Activated B cell treated with CpG ODN at 0.5 μM for 24 hours (primary cell): ENCODE results near the gene MYO5B. TPM values are rescaled to one million over a fixed set of nuclear protein-coding genes. Genes with fewer than 3 reads are reported as not detected.

Source experiments
- ATAC-seq: fragments of 200-7000 bp; cut with Tn5 transposase; one replicate; pipeline ENCODE4 v1.10.0; 2021; ENCODE audit warnings: low read depth, mild to moderate bottlenecking, moderate library complexity
- CTCF ChIA-PET: fragments of 350-600 bp; sonication (Branson Sonifier 250); formaldehyde crosslinking; loops from one replicate; lab custom pipeline; 2021; ENCODE audit warnings: antibody characterized with exemption; lab: Charles Lee
- POLR2A ChIA-PET: fragments of 350-600 bp; sonication (Branson Sonifier 250); formaldehyde crosslinking; loops from one replicate; lab custom pipeline; 2021; ENCODE audit warnings: antibody characterized with exemption; lab: Charles Lee
- DNase-seq: peaks from one replicate; pipeline ENCODE4 v3.0.0; 2022
- H3K27ac Mint-ChIP-seq: one replicate; pipeline ENCODE4 v1.8.0; 2020; ENCODE audit warnings: mixed read lengths
- H3K27me3 Mint-ChIP-seq: one replicate; pipeline ENCODE4 v1.8.0; 2021; ENCODE audit warnings: mixed read lengths
- H3K36me3 Mint-ChIP-seq: one replicate; pipeline ENCODE4 v1.8.0; 2021; ENCODE audit warnings: low read depth, mixed read lengths
- H3K4me1 Mint-ChIP-seq: one replicate; pipeline ENCODE4 v1.8.0; 2021; ENCODE audit warnings: mixed read lengths
- H3K4me3 Mint-ChIP-seq: one replicate; pipeline ENCODE4 v1.8.0; 2020; ENCODE audit warnings: mild to moderate bottlenecking, mixed read lengths
- H3K9me3 Mint-ChIP-seq: one replicate; pipeline ENCODE4 v1.8.0; 2020; ENCODE audit warnings: mixed read lengths
- intact Hi-C: fragments of 100-400 bp; cut with micrococcal nuclease; formaldehyde crosslinking; loops from one replicate; pipeline ENCODE4 v1.15.1; 2024
- total RNA-seq: library from RNA; stranded (reverse); gene quantifications from 2 replicates; pipeline ENCODE4 v1.2.3, GENCODE V29; 2022
- TF ChIP-seq, protein P1 (sequence below): fragments of 200-600 bp; IDR thresholded peaks from one replicate; pipeline ENCODE4 v1.8.0; 2022; ENCODE audit warnings: antibody characterized with exemption, mild to moderate bottlenecking

Gene MYO5B
- total RNA-seq, 1 donor from 2014 or later: 0.49 TPM

DNA sequence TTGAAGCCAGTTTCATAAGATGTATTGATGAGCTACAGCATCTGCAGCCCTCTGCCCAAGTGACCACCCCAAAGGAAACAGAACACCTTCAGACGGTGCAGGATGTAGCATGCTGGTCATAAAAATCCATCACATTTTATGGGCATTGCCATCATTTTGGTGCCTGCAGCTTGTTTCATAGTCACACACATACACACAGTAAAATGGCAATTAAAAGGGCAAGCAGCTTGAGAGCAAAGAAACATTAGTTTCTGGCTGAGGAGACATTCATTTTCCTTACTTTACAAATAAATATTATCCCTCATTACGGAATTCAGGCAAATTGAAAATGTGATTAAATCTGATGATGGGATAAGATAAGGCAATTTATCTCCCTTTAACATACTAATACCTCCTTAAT is 13.4 kb downstream of the MYO5B start:
- Mint-ChIP-seq H3K36me3 (no peaks in the 10 kb centered on the region), H3K4me1 (no peaks in the 10 kb centered on the region)
- POLR2A ChIA-PET: no interaction called here

DNA sequence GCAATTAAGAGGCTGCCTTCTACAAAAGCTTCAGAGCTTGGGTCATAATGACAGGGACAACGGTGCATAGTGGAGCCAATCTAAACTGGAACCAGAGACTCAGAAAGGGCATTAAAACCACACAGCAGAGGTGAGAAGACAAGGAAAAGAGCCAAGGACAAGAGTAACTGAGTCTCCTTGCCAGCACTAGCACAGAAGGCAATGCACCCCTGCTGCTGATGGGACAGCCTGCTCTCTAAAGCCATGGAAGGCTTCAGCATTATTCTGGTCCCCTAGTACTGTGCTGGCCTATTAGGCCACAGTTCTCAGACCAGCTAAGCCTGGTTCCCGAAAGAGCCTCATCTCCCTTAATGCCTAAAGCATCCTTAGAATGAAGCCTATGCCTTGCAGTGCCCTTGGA is 15.5 kb downstream of the MYO5B start:
- peaks cover 37% of the 10 kb centered on the region for H3K27me3 Mint-ChIP-seq
- CTCF ChIA-PET: no interaction called here

More for the DNA sequence above, 13.4 kb downstream of the MYO5B start:
- TF ChIP-seq, protein P1, sequence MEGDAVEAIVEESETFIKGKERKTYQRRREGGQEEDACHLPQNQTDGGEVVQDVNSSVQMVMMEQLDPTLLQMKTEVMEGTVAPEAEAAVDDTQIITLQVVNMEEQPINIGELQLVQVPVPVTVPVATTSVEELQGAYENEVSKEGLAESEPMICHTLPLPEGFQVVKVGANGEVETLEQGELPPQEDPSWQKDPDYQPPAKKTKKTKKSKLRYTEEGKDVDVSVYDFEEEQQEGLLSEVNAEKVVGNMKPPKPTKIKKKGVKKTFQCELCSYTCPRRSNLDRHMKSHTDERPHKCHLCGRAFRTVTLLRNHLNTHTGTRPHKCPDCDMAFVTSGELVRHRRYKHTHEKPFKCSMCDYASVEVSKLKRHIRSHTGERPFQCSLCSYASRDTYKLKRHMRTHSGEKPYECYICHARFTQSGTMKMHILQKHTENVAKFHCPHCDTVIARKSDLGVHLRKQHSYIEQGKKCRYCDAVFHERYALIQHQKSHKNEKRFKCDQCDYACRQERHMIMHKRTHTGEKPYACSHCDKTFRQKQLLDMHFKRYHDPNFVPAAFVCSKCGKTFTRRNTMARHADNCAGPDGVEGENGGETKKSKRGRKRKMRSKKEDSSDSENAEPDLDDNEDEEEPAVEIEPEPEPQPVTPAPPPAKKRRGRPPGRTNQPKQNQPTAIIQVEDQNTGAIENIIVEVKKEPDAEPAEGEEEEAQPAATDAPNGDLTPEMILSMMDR: no peak
- Mint-ChIP-seq H3K27me3 (peaks cover 32% of the 10 kb centered on the region), H3K4me3 (no peak overlapping the region), H3K9me3 (no peaks in the 10 kb centered on the region), H3K27ac (no peak overlapping the region)
- CTCF ChIA-PET: no interaction called here
- DNase-seq (no peak), ATAC-seq (no peak)
- intact Hi-C loops: no loop called here

DNA sequence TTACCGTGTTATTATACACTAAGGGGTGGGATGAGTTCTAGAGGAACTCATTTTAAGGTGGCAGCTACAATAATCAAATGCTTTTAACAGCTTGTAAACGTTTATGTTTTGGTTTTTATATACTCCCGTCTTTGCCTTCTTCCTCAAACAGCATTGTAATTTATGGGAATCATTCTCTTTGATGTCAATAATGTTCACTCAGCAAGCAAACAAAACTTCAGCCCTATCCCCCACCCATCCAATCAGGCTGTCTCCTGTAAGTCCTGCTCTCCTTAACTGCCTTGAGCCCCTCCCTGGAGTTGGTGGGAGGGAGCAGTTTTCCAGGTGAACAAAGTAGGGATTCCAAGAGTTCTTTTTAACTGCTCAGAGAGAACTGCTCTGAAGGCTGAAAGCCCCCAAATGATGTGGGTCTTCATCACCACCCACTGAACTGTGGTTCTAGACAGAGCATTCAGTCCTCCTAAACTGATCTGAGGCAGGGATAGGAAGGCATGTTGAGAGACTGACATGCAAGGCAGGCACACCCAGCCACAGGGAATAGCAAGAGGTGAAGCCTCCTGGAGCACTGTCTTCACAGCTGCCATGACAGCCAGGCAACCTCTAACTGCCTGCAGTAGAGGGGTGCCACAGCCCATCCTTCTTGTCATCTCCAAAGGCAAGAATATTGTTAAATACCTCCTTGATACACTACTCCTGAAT is 17.5 kb downstream of the MYO5B start:
- TF ChIP-seq, protein P1: no peak
- POLR2A ChIA-PET: no interaction called here
- CTCF ChIA-PET: no interaction called here
- Mint-ChIP-seq H3K36me3 (no peaks in the 10 kb centered on the region), H3K4me1 (no peaks in the 10 kb centered on the region), H3K9me3 (peaks cover 3% of the 10 kb centered on the region), H3K27ac (no peak overlapping the region), H3K27me3 (peaks cover 30% of the 10 kb centered on the region), H3K4me3 (no peak overlapping the region)
- intact Hi-C loops: no loop called here
- no peak for DNase-seq
- ATAC-seq: no peak

More for the DNA sequence above, 15.5 kb downstream of the MYO5B start:
- intact Hi-C loops: no loop called here
- TF ChIP-seq, protein P1: no peak
- H3K36me3 Mint-ChIP-seq: no peaks in the 10 kb centered on the region
- ATAC-seq (no peak), DNase-seq (no peak)
- no peaks in the 10 kb centered on the region for H3K4me1 Mint-ChIP-seq
- no peaks in the 10 kb centered on the region for H3K9me3 Mint-ChIP-seq
- no peak overlapping the region for H3K4me3 Mint-ChIP-seq
- H3K27ac Mint-ChIP-seq: no peak overlapping the region
- POLR2A ChIA-PET: no interaction called here

DNA sequence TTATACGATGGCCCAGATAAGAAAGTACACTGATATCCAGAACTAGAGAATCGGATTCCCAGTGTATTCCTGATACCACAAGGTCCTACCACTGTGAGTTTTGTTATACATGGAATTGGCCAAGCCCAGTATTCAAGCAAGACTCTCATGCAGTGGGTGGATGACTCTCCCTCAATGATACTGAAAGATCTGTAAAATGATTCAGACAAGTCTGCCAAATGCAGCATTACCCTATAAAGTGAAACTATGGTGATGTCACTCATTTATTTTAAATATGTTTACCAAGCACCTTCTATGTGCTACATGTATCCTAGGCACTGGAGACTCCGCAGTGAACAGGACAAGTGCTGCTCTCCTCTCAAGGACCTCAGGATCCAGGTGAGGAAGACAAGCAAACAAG is 22.6 kb downstream of the MYO5B start:
- Mint-ChIP-seq H3K36me3 (no peaks in the 10 kb centered on the region), H3K4me3 (no peak overlapping the region), H3K27me3 (peaks cover 31% of the 10 kb centered on the region), H3K27ac (no peak overlapping the region), H3K9me3 (peaks cover 3% of the 10 kb centered on the region), H3K4me1 (no peaks in the 10 kb centered on the region)
- TF ChIP-seq, protein P1: no peak
- DNase-seq (no peak), ATAC-seq (no peak)
- POLR2A ChIA-PET: no interaction called here
- CTCF ChIA-PET: no interaction called here
- intact Hi-C loops: no loop called here

DNA sequence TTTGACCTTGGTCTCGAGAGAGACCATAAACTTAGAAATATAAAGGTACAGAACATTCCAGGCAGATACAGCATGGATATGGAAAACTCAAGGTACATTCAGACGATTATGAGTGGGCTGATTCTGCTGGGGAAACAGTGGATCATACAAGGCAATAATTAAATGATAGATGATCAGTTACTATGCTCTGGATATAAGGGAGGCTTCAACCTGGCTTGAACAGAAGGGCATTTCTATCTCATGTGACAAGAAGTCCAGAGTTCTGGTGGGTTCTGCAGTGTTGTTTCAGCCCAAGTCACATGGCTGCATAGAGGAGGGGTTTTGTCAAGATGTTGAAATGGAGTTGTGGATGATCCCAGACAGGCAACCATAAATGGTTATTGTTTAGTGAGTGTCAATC is 23.5 kb downstream of the MYO5B start:
- H3K4me3 Mint-ChIP-seq: no peak overlapping the region
- ChIA-PET CTCF (no interaction called here), POLR2A (no interaction called here)
- H3K9me3 Mint-ChIP-seq: peaks cover 3% of the 10 kb centered on the region
- ATAC-seq: no peak
- TF ChIP-seq, protein P1: no peak
- no peaks in the 10 kb centered on the region for H3K4me1 Mint-ChIP-seq
- H3K36me3 Mint-ChIP-seq: no peaks in the 10 kb centered on the region
- H3K27me3 Mint-ChIP-seq: peaks cover 29% of the 10 kb centered on the region
- DNase-seq: no peak
- intact Hi-C loops: no loop called here
- no peak overlapping the region for H3K27ac Mint-ChIP-seq
